HEK293 (cell line): ENCODE measurements around the gene KIF21A.

Source experiments
- CTCF ChIA-PET: fragments of 350-600 bp; formaldehyde crosslinking; extraction: SDS; loops from one replicate; lab custom pipeline; 2021; ENCODE audit warnings: antibody characterized with exemption; lab: Yijun Ruan, JAX
- POLR2A ChIA-PET: fragments of 300-600 bp; formaldehyde crosslinking; extraction: SDS; loops from one replicate; lab custom pipeline; 2020; ENCODE audit warnings: antibody characterized with exemption, inconsistent platforms; lab: Yijun Ruan, JAX
- H3K27ac ChIP-seq: fragments of 200-500 bp; sonication (Bioruptor generic); 2 replicates; pipeline ENCODE4 v1.5.1; 2014; ENCODE audit warnings: low read depth, low read length, control low read depth, inconsistent platforms; ENCODE audit errors: extremely low read depth
- H3K36me3 ChIP-seq, 2 experiments: fragments of 200-500 bp in 1 of 2; sonication (Bioruptor generic) in 1 of 2; 1 replicate in 1 of 2; 2 replicates in 1 of 2; pipeline ENCODE4 v1.5.1; 2014 to 2017; ENCODE audit warnings: inconsistent platforms in 2 of 2, low read length in 2 of 2; ENCODE audit not compliant: control insufficient read depth in 2 of 2, insufficient read depth in 1 of 2
- H3K4me1 ChIP-seq: fragments of 200-500 bp; sonication (Bioruptor generic); 2 replicates; pipeline ENCODE4 v1.5.1; 2014; ENCODE audit warnings: mild to moderate bottlenecking, low read length, inconsistent platforms; ENCODE audit not compliant: control insufficient read depth, insufficient read depth
- H3K4me3 ChIP-seq: 2 replicates; pipeline ENCODE4 v1.5.1; 2011; ENCODE audit warnings: low read depth, mild to moderate bottlenecking, control low read depth, low read length, moderate library complexity
- H3K9me3 ChIP-seq: fragments of 200-500 bp; sonication (Bioruptor generic); 2 replicates; pipeline ENCODE4 v1.5.1; 2014; ENCODE audit warnings: low read depth, low read length, inconsistent platforms; ENCODE audit not compliant: control insufficient read depth, insufficient read depth
- FEZF1 ChIP-seq: fragments of 450-650 bp; formaldehyde crosslinking; IDR thresholded peaks from 2 replicates; pipeline ENCODE4 v1.5.1; 2016; ENCODE audit warnings: missing biosample characterization, missing genetic modification characterization
- GFI1B ChIP-seq: fragments of 450-650 bp; formaldehyde crosslinking; IDR thresholded peaks from 2 replicates; pipeline ENCODE4 v1.5.1; 2016; ENCODE audit warnings: missing biosample characterization, missing genetic modification characterization
- GLIS1 ChIP-seq: fragments of 450-650 bp; formaldehyde crosslinking; IDR thresholded peaks from 2 replicates; pipeline ENCODE4 v1.5.1; 2016; ENCODE audit warnings: missing biosample characterization, missing genetic modification characterization
- SP7 ChIP-seq: fragments of 450-650 bp; formaldehyde crosslinking; IDR thresholded peaks from 2 replicates; pipeline ENCODE4 v1.5.1; 2016; ENCODE audit warnings: missing biosample characterization, missing genetic modification characterization
- ZBTB20 ChIP-seq: fragments of 450-650 bp; formaldehyde crosslinking; IDR thresholded peaks from 2 replicates; pipeline ENCODE4 v1.5.1; 2016; ENCODE audit warnings: missing biosample characterization, missing genetic modification characterization
- ZBTB48 ChIP-seq: fragments of 450-650 bp; formaldehyde crosslinking; IDR thresholded peaks from 2 replicates; pipeline ENCODE4 v1.5.1; 2016; ENCODE audit warnings: missing biosample characterization, missing genetic modification characterization
- ZBTB8A ChIP-seq: fragments of 450-650 bp; formaldehyde crosslinking; IDR thresholded peaks from 2 replicates; pipeline ENCODE4 v1.5.1; 2016; ENCODE audit warnings: missing biosample characterization, missing genetic modification characterization
- ZNF10 ChIP-seq: fragments of 450-650 bp; formaldehyde crosslinking; IDR thresholded peaks from 2 replicates; pipeline ENCODE4 v1.5.1; 2017; ENCODE audit warnings: missing biosample characterization, missing genetic modification characterization
- ZNF157 ChIP-seq: fragments of 450-650 bp; formaldehyde crosslinking; IDR thresholded peaks from 2 replicates; pipeline ENCODE4 v1.5.1; 2016; ENCODE audit warnings: missing biosample characterization, missing genetic modification characterization
- ZNF23 ChIP-seq: fragments of 450-650 bp; formaldehyde crosslinking; IDR thresholded peaks from 2 replicates; pipeline ENCODE4 v1.5.1; 2016; ENCODE audit warnings: missing biosample characterization, missing genetic modification characterization, borderline replicate concordance
- ZNF24 ChIP-seq: fragments of 450-650 bp; formaldehyde crosslinking; IDR thresholded peaks from 2 replicates; pipeline ENCODE4 v1.5.1; 2016; ENCODE audit warnings: missing biosample characterization, missing genetic modification characterization
- ZNF366 ChIP-seq: fragments of 450-650 bp; formaldehyde crosslinking; conservative IDR thresholded peaks from 2 replicates; pipeline ENCODE4 v1.5.1; 2016; ENCODE audit warnings: missing biosample characterization, missing genetic modification characterization
- ZNF501 ChIP-seq: fragments of 450-650 bp; formaldehyde crosslinking; IDR thresholded peaks from 2 replicates; pipeline ENCODE4 v1.5.1; 2016; ENCODE audit warnings: missing biosample characterization, missing genetic modification characterization
- ZNF521 ChIP-seq: fragments of 450-650 bp; formaldehyde crosslinking; IDR thresholded peaks from 2 replicates; pipeline ENCODE4 v1.5.1; 2017; ENCODE audit warnings: missing biosample characterization, mild to moderate bottlenecking, missing genetic modification characterization
- ZNF561 ChIP-seq: fragments of 450-650 bp; IDR thresholded peaks from 2 replicates; pipeline ENCODE4 v1.5.1; 2018; ENCODE audit warnings: missing biosample characterization, missing genetic modification characterization, borderline replicate concordance
- ZNF626 ChIP-seq: fragments of 450-650 bp; sonication (Bioruptor Pico); formaldehyde crosslinking; IDR thresholded peaks from 2 replicates; pipeline ENCODE4 v1.5.1; 2018; ENCODE audit warnings: missing biosample characterization, missing genetic modification characterization, inconsistent platforms
- ZNF76 ChIP-seq: fragments of 450-650 bp; formaldehyde crosslinking; IDR thresholded peaks from 2 replicates; pipeline ENCODE4; 2016; ENCODE audit warnings: low read depth, missing biosample characterization, missing genetic modification characterization, borderline replicate concordance
- TF ChIP-seq, protein P1 (sequence below): fragments of 450-650 bp; formaldehyde crosslinking; IDR thresholded peaks from 2 replicates; pipeline ENCODE4 v1.5.1; 2017; ENCODE audit warnings: missing biosample characterization, missing genetic modification characterization
- TF ChIP-seq, protein P2 (sequence below): fragments of 450-650 bp; formaldehyde crosslinking; IDR thresholded peaks from 2 replicates; pipeline ENCODE4 v1.5.1; 2016; ENCODE audit warnings: missing biosample characterization, missing genetic modification characterization
- TF ChIP-seq, protein P3 (sequence below): fragments of 450-650 bp; formaldehyde crosslinking; IDR thresholded peaks from 2 replicates; pipeline ENCODE4 v1.5.1; 2016; ENCODE audit warnings: missing biosample characterization, missing genetic modification characterization, borderline replicate concordance
- TF ChIP-seq, protein P4 (sequence below): fragments of 450-650 bp; formaldehyde crosslinking; IDR thresholded peaks from 2 replicates; pipeline ENCODE4 v1.5.0; 2017; ENCODE audit warnings: missing biosample characterization, missing genetic modification characterization, borderline replicate concordance
- TF ChIP-seq, protein P5 (sequence below): fragments of 450-650 bp; formaldehyde crosslinking; IDR thresholded peaks from 2 replicates; pipeline ENCODE4 v1.5.1; 2016; ENCODE audit warnings: missing biosample characterization, missing genetic modification characterization

KIF21A gene

DNA sequence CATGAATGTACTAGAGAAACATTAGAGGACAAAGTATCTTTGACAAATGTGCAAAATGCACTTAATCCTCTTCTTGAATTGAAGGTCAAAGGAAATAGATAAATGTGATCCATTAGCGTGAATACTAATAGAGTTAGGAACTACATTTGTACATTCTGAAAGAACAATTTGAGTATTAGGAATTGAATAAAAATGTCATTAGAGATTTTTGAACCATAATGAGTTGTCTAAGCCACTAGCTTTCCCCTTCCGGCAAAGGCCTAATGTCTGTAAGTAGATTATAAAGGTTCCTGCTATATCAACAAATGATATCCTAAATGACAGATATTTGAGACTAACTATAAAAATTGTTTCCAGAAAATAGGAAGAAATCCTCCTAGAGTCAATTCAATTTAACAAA, 59.8 kb downstream of the KIF21A start:
- no peaks in the 10 kb centered on the region for H3K9me3 ChIP-seq
- H3K4me3 ChIP-seq, result no peak overlapping the region
- no peak for TF ChIP-seq ZNF10 (tag by site-specific recombination)
- TF ChIP-seq ZBTB8A (tag by site-specific recombination), result no peak
- no peak for TF ChIP-seq GFI1B
- H3K36me3 ChIP-seq, result no peaks in the 10 kb centered on the region
- no peak overlapping the region for H3K27ac ChIP-seq
- ChIA-PET POLR2A (no interaction called here), CTCF (interaction anchor here (1.1 kb wide), 1 partner anchor 8 kb away, joined by 3 read pairs; no protein-coding TSS in a partner anchor)
- no peaks in the 10 kb centered on the region for H3K4me1 ChIP-seq

DNA sequence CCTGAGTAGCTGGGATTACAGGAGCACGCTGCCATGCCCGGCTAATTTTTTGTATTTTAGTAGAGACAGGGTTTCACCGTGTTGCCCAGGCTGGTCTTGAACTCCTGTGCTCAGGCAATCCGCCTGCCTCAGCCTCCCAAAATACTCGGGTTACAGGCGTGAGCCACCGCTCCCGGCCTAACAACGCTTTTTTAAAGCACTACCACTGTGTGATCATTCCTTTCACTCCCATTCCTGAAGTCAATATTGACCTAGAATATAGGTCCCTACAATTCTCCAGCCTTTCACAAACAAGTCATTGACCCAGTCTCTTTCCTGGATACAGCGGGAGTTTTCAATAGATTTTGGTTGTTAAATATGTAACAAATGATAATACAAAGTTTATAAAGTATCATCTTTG, 62.8 kb downstream of the KIF21A start:
- POLR2A ChIA-PET, result no interaction called here
- Histone ChIP-seq H3K36me3 (no peaks in the 10 kb centered on the region), H3K4me3 (no peak overlapping the region), H3K9me3 (no peaks in the 10 kb centered on the region), H3K4me1 (no peaks in the 10 kb centered on the region), H3K27ac (no peak overlapping the region)
- CTCF ChIA-PET, result no interaction called here
- no peak for TF ChIP-seq ZNF561 (tag by site-specific recombination)
- no peak for TF ChIP-seq ZNF501 (tag by site-specific recombination)
- TF ChIP-seq ZNF24 (tag by site-specific recombination), result no peak
- no peak for TF ChIP-seq ZNF626 (tag by site-specific recombination)
- TF ChIP-seq ZNF157 (tag by site-specific recombination), result no peak
- TF ChIP-seq, protein P1, sequence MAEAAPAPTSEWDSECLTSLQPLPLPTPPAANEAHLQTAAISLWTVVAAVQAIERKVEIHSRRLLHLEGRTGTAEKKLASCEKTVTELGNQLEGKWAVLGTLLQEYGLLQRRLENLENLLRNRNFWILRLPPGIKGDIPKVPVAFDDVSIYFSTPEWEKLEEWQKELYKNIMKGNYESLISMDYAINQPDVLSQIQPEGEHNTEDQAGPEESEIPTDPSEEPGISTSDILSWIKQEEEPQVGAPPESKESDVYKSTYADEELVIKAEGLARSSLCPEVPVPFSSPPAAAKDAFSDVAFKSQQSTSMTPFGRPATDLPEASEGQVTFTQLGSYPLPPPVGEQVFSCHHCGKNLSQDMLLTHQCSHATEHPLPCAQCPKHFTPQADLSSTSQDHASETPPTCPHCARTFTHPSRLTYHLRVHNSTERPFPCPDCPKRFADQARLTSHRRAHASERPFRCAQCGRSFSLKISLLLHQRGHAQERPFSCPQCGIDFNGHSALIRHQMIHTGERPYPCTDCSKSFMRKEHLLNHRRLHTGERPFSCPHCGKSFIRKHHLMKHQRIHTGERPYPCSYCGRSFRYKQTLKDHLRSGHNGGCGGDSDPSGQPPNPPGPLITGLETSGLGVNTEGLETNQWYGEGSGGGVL, result no peak
- TF ChIP-seq, protein P2, sequence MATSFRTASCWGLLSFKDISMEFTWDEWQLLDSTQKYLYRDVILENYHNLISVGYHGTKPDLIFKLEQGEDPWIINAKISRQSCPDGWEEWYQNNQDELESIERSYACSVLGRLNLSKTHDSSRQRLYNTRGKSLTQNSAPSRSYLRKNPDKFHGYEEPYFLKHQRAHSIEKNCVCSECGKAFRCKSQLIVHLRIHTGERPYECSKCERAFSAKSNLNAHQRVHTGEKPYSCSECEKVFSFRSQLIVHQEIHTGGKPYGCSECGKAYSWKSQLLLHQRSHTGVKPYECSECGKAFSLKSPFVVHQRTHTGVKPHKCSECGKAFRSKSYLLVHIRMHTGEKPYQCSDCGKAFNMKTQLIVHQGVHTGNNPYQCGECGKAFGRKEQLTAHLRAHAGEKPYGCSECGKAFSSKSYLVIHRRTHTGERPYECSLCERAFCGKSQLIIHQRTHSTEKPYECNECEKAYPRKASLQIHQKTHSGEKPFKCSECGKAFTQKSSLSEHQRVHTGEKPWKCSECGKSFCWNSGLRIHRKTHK (tag by site-specific recombination), result no peak
- TF ChIP-seq ZNF366 (tag by site-specific recombination), result no peak
- TF ChIP-seq, protein P3, sequence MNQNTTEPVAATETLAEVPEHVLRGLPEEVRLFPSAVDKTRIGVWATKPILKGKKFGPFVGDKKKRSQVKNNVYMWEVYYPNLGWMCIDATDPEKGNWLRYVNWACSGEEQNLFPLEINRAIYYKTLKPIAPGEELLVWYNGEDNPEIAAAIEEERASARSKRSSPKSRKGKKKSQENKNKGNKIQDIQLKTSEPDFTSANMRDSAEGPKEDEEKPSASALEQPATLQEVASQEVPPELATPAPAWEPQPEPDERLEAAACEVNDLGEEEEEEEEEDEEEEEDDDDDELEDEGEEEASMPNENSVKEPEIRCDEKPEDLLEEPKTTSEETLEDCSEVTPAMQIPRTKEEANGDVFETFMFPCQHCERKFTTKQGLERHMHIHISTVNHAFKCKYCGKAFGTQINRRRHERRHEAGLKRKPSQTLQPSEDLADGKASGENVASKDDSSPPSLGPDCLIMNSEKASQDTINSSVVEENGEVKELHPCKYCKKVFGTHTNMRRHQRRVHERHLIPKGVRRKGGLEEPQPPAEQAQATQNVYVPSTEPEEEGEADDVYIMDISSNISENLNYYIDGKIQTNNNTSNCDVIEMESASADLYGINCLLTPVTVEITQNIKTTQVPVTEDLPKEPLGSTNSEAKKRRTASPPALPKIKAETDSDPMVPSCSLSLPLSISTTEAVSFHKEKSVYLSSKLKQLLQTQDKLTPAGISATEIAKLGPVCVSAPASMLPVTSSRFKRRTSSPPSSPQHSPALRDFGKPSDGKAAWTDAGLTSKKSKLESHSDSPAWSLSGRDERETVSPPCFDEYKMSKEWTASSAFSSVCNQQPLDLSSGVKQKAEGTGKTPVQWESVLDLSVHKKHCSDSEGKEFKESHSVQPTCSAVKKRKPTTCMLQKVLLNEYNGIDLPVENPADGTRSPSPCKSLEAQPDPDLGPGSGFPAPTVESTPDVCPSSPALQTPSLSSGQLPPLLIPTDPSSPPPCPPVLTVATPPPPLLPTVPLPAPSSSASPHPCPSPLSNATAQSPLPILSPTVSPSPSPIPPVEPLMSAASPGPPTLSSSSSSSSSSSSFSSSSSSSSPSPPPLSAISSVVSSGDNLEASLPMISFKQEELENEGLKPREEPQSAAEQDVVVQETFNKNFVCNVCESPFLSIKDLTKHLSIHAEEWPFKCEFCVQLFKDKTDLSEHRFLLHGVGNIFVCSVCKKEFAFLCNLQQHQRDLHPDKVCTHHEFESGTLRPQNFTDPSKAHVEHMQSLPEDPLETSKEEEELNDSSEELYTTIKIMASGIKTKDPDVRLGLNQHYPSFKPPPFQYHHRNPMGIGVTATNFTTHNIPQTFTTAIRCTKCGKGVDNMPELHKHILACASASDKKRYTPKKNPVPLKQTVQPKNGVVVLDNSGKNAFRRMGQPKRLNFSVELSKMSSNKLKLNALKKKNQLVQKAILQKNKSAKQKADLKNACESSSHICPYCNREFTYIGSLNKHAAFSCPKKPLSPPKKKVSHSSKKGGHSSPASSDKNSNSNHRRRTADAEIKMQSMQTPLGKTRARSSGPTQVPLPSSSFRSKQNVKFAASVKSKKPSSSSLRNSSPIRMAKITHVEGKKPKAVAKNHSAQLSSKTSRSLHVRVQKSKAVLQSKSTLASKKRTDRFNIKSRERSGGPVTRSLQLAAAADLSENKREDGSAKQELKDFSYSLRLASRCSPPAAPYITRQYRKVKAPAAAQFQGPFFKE (tag by site-specific recombination), result no peak
- TF ChIP-seq ZNF23, result no peak
- TF ChIP-seq, protein P4, sequence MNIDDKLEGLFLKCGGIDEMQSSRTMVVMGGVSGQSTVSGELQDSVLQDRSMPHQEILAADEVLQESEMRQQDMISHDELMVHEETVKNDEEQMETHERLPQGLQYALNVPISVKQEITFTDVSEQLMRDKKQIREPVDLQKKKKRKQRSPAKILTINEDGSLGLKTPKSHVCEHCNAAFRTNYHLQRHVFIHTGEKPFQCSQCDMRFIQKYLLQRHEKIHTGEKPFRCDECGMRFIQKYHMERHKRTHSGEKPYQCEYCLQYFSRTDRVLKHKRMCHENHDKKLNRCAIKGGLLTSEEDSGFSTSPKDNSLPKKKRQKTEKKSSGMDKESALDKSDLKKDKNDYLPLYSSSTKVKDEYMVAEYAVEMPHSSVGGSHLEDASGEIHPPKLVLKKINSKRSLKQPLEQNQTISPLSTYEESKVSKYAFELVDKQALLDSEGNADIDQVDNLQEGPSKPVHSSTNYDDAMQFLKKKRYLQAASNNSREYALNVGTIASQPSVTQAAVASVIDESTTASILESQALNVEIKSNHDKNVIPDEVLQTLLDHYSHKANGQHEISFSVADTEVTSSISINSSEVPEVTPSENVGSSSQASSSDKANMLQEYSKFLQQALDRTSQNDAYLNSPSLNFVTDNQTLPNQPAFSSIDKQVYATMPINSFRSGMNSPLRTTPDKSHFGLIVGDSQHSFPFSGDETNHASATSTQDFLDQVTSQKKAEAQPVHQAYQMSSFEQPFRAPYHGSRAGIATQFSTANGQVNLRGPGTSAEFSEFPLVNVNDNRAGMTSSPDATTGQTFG (tag by site-specific recombination), result no peak
- TF ChIP-seq ZNF76 (tag by site-specific recombination), result no peak
- no peak for TF ChIP-seq SP7 (tag by site-specific recombination)
- TF ChIP-seq, protein P5, sequence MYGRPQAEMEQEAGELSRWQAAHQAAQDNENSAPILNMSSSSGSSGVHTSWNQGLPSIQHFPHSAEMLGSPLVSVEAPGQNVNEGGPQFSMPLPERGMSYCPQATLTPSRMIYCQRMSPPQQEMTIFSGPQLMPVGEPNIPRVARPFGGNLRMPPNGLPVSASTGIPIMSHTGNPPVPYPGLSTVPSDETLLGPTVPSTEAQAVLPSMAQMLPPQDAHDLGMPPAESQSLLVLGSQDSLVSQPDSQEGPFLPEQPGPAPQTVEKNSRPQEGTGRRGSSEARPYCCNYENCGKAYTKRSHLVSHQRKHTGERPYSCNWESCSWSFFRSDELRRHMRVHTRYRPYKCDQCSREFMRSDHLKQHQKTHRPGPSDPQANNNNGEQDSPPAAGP (tag by site-specific recombination), result no peak
- no peak for TF ChIP-seq GLIS1 (tag by site-specific recombination)
- TF ChIP-seq FEZF1 (tag by site-specific recombination), result no peak
- no peak for TF ChIP-seq ZBTB48 (tag by site-specific recombination)
- no peak for TF ChIP-seq ZNF521
- TF ChIP-seq ZBTB20 (tag by site-specific recombination), result no peak
